Measurements from ENCODE around the gene ARL5A.
"Not testable (repeated sequence)": the region's sequence is repeated elsewhere in the genome, so short reads cannot be mapped to it uniquely, and the experiment has no call there.

The ARL5A gene

DNA sequence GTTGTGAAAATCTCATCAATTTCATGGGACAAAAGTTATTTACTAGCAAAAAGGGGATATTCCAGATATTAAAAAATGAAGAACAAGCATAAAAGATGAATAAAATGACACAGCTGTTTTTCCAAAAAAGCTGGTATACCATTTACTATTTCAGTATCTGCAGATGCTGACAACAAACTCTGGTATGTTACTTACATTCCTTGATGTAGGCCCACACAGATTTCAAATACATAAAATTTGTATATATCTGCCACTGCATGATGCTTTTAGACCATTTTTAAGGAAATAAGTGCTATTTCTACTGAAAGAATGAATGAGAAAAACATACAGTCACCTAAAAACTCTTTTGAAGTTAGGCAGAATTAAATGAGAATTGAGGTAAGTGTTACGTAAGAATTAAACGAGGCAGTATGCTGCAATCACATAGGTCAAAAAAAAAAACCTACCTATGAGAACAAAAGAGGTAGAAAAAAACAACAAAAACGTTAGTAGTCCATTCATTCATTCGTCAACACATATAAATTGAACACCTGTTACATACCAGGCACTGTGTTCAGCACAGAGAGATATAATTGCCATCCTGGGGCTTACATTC lies 32.5 kb downstream of the ARL5A start:
- no peak for DNase-seq (ENCODE audit: low read depth in 2 of 2)

DNA sequence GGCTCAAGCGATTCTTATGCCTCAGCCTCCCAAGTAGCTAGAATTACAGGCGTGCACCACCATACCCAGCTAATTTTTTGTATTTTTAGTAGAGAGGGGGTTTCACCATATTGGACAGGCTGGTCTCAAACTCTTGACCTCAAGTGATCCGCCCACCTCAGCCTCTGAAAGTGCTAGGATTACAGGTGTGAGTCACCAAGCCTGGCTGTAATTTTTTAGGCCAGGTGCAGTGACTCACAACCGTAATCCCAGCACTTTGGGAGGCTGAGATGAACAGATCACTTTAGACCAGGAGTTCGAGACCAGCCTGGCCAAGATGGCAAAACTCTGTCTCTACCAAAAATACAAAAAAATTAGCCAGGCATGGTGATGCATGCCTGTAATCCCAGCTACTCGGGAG lies 33.8 kb downstream of the ARL5A start:
- DNase-seq (ENCODE audit: low read depth in 2 of 2): not testable (repeated sequence)

DNA sequence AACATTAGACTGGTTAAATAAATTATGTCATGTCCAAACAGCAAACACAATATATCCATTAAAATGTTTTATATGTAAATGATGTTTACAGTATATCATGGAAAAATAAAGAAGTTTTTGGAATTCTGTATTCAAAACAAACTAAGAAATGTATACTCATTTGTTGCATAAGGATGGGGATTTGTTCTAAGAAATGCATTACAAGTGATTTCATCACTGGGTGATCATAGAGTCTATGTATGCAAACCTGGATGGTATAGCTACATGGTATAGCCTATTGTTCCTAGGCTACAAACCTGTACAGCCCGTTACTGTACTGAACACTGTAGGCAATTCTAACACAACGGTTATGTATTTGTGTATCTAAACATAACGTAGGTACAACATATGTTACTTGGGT lies 35.1 kb downstream of the ARL5A start:
- DNase-seq (ENCODE audit: low read depth in 2 of 2): no peak

DNA sequence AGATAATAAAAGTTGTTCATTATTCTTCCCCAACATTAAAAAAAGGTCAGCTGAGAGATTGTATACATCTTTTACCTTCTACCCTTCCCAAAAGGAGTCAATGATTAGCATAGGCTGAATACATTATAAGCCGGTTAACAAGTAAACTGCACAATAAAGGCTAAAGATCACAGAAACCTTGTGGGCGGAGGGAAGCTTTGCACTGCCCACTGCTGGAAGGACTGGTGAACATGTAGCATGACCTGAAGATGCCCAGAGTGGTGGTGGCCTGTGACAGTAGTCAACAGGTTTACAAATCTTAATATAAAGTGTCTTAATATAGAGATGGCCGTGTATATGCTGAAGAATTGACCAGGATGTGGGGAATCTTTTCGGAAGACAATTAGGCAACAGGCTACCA lies 35.6 kb downstream of the ARL5A start:
- no peak for DNase-seq (ENCODE audit: low read depth in 2 of 2)

DNA sequence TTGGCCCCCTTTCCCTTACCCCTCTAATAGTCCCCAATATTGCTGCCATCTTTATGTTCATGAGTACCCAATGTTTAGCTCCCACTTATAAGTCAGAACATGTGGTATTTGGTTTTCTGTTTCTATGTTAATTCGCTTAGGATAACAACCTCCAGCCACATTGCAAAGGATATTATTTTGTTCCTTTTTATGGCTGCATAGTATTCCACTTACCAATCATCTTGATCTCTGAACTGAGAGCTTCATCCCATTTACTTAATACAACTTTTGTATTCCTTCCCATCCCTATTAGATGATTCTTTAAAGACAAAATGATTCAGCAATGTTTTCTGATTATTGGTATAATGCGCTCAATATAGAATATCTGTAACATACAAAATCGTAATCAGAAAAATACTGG lies 36.7 kb downstream of the ARL5A start:
- no peak for DNase-seq (ENCODE audit: low read depth in 2 of 2)

DNA sequence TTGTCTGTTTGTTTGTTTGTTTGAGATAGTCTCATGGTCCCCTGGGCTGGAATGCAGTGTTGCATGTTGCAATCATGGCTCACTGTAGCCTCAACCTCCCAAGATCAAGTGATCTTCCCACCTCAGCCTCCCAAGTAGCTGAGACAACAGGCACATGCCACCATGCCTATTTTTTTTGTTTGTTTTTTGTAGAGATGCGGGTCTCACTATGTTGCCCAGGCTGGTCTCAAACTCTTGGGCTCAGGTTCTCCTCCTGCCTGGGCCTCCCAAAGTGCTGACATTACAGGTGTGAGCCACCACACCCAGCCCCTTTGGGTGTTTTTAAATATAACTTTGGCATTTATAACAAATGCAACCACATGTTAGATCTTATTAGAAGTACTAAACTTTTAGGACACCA lies 37.5 kb downstream of the ARL5A start:
- DNase-seq (ENCODE audit: low read depth in 2 of 2): no peak

DNA sequence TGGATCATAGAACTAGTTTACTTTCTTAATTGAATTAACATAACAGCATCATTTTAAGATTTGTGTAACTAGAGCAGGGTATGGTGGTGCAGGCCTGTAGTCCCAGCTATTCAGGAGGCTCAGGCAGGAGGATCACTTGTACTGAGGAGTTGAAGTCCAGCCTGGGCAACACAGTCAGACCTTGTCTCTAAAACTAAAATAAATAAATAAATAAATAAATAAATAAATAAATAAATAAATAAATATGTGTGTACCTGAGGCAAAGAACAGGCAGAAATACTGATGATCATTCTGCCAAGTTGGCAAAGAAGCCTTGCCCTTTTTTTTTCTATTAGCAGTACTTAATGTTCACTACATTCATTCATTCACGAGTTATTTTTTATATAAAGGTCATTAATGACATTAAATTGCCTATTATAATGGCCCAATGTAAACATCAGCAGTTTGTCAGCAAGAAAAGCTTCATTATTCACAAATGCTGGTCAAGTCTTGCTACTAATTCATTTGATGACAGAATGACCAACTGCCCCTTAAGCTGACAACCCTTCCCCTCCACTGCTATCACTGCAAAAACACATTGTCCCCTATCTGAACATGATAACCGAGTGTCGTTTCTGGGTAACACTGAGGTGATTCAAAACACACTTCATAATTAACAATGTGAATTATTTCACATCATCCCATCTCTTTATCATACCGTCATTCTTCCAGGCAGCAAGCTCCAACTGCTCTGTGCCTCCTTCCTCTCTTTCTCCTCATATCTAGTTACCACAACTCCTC lies 39.0 kb downstream of the ARL5A start:
- DNase-seq (ENCODE audit: low read depth in 2 of 2): no peak

DNA sequence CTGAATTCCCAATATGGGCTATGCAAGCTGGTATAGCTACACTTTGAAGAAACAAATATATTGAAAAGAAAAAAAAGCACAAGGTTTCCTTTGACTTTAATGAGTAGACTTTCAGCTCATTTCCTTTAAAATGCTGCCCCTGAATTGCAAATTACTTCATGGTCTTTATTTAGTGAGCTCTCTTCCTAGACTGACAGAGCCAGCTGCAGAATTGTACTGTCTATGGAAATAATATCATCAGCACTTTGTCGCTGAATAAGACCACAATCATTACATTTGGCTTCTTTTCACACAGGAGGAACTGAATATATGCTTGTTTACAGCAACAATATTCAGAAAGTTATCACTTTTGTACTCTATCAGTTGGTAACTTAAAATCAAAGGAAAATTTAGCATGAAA lies 41.7 kb downstream of the ARL5A start:
- no peak for DNase-seq (ENCODE audit: low read depth in 2 of 2)

DNA sequence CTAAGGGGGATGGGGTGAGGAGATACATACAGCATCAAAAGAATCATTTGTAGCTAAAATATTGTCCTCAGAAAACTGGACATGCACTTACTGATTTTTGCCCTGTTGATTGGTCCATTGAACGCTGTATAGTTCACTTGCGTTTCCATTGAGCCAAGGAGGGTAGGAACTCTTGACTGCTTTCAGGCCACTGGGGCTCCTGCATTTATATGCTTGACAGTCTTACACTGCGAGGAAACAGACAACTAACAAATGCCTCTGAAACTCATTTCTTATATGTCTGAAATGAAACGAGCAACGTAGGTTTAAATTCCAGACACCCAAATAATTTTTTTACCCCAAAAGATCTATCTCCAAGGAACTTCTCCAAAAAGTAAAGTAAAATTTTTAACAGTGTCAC lies 42.1 kb downstream of the ARL5A start:
- DNase-seq (ENCODE audit: low read depth in 2 of 2): no peak

DNA sequence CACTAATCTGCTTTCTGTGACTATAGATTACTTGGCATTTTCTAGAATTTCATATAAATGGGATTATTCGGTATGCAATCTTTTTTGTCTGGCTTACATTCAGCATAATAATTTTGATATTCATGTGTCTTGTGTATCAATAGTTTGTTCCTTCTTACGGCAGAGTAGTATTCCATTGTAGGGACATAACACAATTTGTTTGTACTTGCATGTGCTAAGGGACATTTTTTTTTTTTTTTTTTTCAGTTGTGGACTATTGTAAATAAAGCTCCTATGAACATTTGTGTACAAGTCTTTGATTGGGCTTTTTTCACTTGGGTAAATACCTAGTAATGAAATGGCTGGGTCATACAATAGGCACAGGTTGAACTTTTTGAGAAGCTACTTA lies 45.1 kb downstream of the ARL5A start:
- DNase-seq (ENCODE audit: low read depth in 2 of 2): no peak

DNA sequence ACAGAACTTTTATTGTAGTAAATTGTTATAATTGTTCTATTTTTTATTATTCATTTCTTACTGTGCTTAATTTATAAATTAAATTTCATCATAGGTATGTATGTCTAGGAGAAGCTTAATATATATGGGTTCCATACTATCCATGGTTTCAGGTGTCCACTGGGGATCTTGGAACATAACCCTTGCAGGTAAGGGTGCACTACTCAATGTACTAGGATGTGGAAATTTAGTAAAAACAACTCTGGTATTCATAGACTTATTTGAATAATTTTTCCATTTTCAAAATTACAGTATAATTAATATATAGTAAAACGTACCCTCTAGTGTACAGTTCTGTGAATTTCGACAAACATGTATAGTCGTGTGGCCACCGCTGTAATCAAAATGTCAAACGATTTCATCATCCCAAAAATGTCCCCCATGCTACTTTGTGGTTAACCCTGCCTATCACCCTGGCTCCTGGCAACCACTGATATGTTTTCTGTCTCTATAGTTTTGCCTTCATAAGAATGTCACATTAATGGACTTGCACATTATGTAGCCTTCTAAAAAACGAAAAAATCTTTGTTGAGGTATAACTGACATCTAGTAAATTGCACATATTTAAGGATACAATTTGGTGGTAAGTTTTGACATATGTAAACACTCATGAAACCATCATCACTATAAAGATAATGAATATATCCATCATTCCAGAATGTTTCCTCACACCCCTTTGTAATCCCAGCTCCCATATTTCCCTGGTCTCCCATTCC lies 45.7 kb downstream of the ARL5A start:
- DNase-seq (ENCODE audit: low read depth in 2 of 2): no peak

DNA sequence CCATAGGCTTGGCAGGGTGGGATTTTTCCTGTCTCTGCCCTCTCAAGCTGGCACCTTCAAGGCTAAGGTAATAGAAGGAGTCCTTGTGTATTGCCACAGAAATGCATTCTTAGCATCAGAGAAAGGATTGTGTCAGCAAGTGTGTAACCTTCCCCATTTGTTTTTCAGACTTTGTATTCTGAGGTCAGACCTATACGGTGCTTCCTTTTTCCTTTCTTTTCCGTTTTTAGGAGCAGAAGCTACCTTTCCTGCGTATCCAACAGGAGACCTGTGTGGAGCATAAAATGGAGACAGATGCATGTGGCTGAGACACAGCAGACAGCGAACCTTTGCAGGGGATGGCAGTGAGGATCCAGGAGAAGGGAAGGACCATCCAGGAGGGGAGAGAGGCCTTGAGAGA lies 46.6 kb downstream of the ARL5A start:
- no peak for DNase-seq (ENCODE audit: low read depth in 2 of 2)

DNA sequence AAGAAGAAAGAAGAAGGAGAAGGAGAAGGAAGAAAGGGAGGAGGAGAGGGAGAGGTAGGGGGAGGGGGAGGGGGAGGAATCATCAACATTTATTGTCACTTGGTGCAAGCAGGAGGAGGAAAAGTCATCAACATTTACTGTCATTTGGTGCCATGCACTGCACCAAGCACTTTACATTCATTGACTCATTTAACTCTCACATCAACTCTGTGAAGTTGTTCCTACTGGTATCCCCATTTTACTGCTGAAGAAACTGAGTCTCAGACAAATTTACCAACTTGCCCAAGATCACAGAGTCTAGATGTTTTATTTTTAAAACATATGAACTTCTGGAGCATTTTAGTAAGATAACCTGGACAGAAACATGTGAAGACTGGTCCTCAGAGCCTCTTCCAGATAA lies 47.3 kb downstream of the ARL5A start:
- DNase-seq (ENCODE audit: low read depth in 2 of 2): no peak

DNA sequence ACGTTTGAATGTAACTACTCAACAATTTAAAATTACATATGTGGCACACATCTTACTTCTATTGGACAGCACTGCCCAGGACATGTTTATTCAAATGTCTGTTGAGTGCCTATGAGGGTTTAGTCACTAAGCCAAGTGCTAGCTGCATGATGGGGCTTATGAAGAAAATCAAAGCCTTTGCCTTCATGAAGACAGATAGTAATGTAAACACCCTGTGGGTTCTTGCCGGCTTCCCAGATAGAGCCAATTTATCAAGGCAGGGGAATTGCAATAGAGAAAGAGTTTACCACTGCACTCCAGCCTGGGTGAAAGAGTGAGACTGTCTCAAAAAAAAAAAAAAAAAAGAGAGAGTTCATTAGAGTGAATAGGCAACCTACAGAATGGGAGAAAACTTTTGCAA lies 50.3 kb downstream of the ARL5A start:
- DNase-seq (ENCODE audit: low read depth in 2 of 2): no peak

DNA sequence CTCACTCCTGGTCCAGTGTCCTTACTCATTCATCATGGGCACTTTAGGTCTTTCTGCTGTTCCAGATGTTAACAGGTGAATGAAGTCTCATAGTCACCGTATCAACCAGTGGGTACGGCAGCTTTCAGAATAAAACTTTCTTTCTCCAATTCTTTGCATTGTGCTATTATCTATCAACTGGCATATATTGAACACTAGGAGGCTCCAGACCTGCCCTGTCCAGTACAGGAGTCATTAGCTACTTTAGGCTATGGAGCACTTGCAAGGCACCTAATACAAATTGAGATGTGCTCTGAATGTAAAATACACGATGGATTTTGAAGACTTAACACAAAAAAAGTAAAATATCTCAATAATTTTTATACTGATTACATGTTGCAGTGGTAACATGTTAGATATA lies 50.7 kb downstream of the ARL5A start:
- DNase-seq (ENCODE audit: low read depth in 2 of 2): no peak

DNA sequence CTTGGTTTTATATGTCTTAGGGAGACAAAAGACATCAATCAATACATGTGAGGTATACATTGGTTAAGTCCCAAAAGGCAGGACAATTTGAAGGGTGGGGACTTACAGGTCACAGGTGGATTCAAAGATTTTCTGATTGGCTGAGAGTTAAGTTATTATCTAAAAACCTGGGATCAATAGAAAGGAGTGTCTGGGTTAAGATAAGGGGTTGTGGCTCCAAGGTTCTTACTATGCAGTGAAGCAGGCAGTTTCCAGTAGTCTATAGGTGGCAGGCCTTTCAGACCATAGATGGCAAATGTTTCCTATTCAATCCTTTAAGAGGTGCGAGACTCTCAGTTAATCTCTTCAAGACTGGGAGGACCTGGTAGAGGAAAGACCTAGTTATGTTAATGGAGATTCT lies 51.9 kb downstream of the ARL5A start:
- DNase-seq (ENCODE audit: low read depth in 2 of 2): no peak

DNA sequence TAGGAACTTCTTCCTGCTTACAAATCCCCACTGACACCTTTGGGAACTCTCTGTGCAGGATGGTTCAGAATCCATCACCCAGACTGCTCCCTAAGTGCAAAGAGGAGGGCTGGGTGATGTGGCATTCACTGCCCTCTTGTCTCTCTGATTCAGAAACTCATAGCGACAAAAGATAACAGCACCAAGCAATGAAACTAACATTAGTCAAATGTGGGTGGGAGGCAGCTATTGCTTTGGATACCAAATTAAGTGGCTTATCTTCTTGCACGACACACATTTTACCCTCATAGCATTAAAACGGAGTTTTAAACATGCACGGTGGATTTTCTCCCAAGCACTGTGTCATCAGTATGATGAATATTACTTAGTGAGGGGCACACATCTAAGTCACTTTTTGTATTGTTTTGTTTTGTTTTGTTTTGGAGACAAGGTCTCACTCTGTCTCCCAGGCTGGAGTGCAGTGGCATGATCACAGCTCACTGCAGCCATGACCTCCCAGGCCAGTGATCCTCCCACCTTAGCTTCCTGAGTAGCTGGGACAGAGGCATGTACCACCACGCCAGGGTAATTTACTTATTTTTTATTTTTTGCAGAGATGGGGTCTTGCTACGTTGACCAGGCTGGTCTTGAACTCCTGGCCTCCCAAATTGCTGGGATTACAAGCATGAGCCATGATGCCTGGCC lies 53.0 kb downstream of the ARL5A start:
- DNase-seq (ENCODE audit: low read depth in 2 of 2): no peak

DNA sequence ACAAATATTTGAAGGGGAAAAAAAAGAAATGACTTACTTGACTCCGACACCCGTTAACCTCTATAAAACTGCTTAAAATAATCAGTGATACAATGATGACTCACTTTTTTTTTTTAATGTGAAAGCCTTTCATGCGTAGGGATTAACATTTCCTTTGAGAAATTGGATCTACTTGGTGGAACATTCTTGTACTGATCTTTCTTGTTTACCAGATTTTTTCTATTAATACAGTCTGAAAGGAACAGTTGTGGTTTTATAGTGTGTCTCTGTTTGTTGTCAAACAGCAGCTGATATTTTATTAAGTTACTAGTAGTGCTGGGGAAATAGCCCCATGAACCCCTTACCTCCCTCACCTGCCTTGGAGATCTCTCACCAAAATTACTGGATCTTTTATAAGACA lies 53.7 kb downstream of the ARL5A start:
- no peak for DNase-seq (ENCODE audit: low read depth in 2 of 2)

DNA sequence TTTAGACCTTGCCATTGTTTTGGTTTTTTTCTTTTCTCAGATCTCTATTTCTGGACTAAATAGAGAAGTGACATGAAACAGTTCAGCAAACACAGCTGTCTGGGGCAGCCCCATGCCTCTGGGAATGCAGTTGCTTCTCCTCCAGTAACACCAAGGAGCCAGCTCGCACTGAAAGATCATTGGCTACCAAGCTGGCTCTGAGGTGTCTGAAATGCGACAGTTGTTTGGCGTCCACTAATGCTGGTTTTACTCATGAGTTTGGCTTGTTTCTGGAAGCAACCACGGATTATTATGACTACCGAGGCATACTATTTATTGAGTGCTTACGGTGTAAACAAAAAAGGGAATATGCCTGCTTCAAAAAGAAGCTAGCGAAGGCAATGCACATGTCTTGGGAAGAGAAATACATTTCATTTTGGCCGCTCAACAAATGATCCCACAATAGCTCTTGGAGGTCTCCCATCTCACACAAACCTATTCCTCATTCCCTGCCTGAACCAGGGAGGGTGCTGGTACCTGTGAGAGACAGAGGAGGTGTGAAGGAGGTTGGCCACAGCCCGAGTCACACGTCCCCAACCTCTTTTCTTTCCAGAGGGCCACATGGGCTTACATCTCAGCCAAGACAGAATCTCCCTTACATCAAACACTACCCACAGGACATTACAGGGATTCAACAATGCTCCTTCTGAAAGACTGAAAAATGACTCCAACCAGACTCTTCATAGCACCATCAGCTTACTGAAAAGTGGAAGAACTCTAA lies 56.4 kb downstream of the ARL5A start:
- no peak for DNase-seq (ENCODE audit: low read depth in 2 of 2)

DNA sequence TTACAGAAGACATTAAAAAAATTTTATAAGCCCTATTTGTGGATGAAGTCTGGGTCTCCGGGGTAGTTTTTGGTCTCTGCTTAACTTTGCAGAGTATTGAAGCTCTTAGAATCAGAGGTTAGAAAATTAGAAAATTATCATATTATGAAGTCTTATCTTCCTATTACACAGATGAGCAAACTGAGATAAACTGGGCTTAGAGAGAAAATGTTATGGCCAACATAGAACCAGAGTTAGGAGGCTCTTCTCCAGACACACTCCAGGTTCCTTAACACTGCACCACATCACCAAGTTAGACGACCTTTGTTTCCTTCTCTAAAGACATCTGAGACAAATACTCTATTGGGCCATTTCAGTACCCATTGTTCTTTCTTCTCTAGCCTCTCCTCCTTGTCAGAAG lies 57.2 kb downstream of the ARL5A start:
- no peak for DNase-seq (ENCODE audit: low read depth in 2 of 2)

DNA sequence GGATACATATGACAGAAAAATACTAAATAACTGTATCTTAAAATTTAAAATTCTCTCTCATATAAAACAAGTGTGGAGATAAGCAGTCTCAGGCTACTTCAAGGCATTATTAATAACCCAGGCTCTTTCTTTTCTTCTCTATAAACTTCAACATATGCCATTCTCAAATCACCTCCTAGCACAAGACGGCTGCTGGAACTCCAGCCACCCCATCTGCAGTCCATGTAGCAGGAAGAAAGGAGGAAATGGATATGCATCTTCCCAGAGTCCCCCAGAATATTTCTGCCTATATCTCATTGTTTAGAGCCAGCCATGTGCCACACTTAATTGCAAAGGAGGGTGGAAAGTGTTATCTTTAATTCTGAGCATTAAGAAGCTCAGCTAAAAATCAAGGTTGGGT lies 58.6 kb downstream of the ARL5A start:
- DNase-seq (ENCODE audit: low read depth in 2 of 2): no peak

DNA sequence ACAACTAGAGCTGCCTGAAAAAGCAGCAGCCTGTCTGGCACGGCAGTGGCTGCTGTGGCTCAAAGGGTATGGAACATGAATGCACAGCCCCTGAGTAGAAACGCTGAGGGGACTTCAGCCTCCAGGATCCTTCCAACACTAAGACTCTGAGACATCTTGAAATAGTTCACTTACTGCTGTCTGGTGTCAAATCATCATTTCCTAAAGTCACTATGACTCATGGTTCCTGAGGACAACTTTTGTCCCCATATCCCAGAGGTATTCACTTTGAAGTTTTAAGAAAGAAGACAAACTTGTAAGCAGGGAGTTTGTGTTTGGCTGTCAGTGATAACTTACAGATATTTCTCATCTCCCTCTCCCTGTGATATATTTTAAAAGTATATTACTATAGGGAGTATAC lies 60.7 kb downstream of the ARL5A start:
- no peak for DNase-seq (ENCODE audit: low read depth in 2 of 2)
